HepG2 (cell line): Measurements from ENCODE around the gene PRKCE. TPM values are rescaled to one million over a fixed set of nuclear protein-coding genes. Genes with fewer than 3 reads are reported as not detected.

Source experiments
- polyA plus RNA-seq, 8 experiments: library from polyadenylated mRNA; depleted of rRNA in 3 of 8; stranded (reverse) in 7 of 8; unstranded in 1 of 8; fragments of >200 nt; fragmentation: Illumina TruSeq in 4 of 8; extraction: Trizol in 4 of 8; gene quantifications; 2 replicates each; pipeline versions ENCODE4 v1.2.1 to v1.2.3, GENCODE V29; 2011 to 2016; ENCODE audit warnings: low read depth in 4 of 8, missing spikeins in 1 of 8, mixed read lengths in 1 of 8; ENCODE audit not compliant: insufficient read depth in 1 of 8
- total RNA-seq, 5 experiments: library from RNA; depleted of rRNA; stranded (reverse); fragments of >200 nt; fragmentation: Illumina TruSeq; extraction: Trizol; gene quantifications; 2 replicates each; pipeline ENCODE4 v1.2.3, GENCODE V29; 2016; ENCODE audit warnings: low read depth in 1 of 5

Gene PRKCE
- total and polyA plus RNA-seq, 2 of the 13 experiments (the other 11 are each of a cell fraction or from before 2014, with no cell fraction given), result 1.0 to 3.9 TPM

Other genes with a start within 250 kb of the PRKCE start
- gene SRBD1, start 40.4 kb upstream of the PRKCE start, total RNA-seq (2016; rRNA removed; fragmentation: Illumina TruSeq; extraction: Trizol), result 23.9 and 32.8 TPM in 2 replicates
- 2.4 and 3.2 TPM in 2 replicates for gene SRBD1, start 40.4 kb upstream of the PRKCE start, polyA plus RNA-seq (2011; rRNA removed)